Smooth muscle cell (in vitro differentiated cells): ENCODE measurements around the gene RGS10. TPM values are rescaled to one million over a fixed set of nuclear protein-coding genes. Genes with fewer than 3 reads are reported as not detected.
A peak's percentile ranks its signal among the peaks of the same experiment; 100 is the strongest.
"Not testable (repeated sequence)": the region's sequence is repeated elsewhere in the genome, so short reads cannot be mapped to it uniquely, and the experiment has no call there.

Source experiments
- DNase-seq: peaks from one replicate; lab custom pipeline; 2025; ENCODE audit not compliant: unreplicated experiment; lab: John Stamatoyannopoulos, UW
- H2AFZ ChIP-seq: fragments of 200-600 bp; sonication (generic); 2 replicates; pipeline ENCODE4 v1.6.0; 2016; ENCODE audit warnings: antibody characterized with exemption, low read depth, mild to moderate bottlenecking
- H3F3A ChIP-seq: fragments of 200-600 bp; sonication (generic); 2 replicates; pipeline ENCODE4 v1.6.0; 2017; ENCODE audit warnings: antibody characterized with exemption, low read depth
- H3K27ac ChIP-seq: fragments of 200-600 bp; sonication (generic); 2 replicates; pipeline ENCODE4 v1.5.1; 2016; ENCODE audit warnings: low read depth, mild to moderate bottlenecking
- H3K27me3 ChIP-seq: fragments of 200-600 bp; sonication (generic); 2 replicates; pipeline ENCODE4 v1.6.1; 2016; ENCODE audit warnings: low read depth, mild to moderate bottlenecking
- H3K36me3 ChIP-seq: fragments of 200-600 bp; sonication (generic); 2 replicates; pipeline ENCODE4 v1.5.1; 2016; ENCODE audit warnings: low read depth
- H3K4me1 ChIP-seq: fragments of 200-600 bp; sonication (generic); 2 replicates; pipeline ENCODE4 v1.5.1; 2016; ENCODE audit warnings: low read depth
- H3K4me2 ChIP-seq: fragments of 200-600 bp; sonication (generic); 2 replicates; pipeline ENCODE4 v1.6.0; 2016; ENCODE audit warnings: mild to moderate bottlenecking
- H3K4me3 ChIP-seq: fragments of 200-600 bp; sonication (generic); 2 replicates; pipeline ENCODE4 v1.5.1; 2016; ENCODE audit warnings: mild to moderate bottlenecking
- H3K79me2 ChIP-seq: fragments of 200-600 bp; sonication (generic); 2 replicates; pipeline ENCODE4 v1.6.0; 2016; ENCODE audit warnings: low read depth, mild to moderate bottlenecking
- H3K9ac ChIP-seq: fragments of 200-600 bp; sonication (generic); 2 replicates; pipeline ENCODE4 v1.6.0; 2016; ENCODE audit warnings: low read depth
- H3K9me3 ChIP-seq: fragments of 200-600 bp; sonication (generic); replicated peaks from 2 replicates; pipeline ENCODE4 v1.5.1; 2016; ENCODE audit warnings: low read depth
- H4K20me1 ChIP-seq: fragments of 200-600 bp; sonication (generic); 2 replicates; pipeline ENCODE4 v1.6.0; 2016; ENCODE audit warnings: low read depth
- CTCF ChIP-seq: fragments of 200-600 bp; sonication (generic); IDR thresholded peaks from 2 replicates; pipeline ENCODE4 v1.5.1; 2017; ENCODE audit warnings: borderline replicate concordance, mild to moderate bottlenecking, antibody characterized with exemption; ENCODE audit not compliant: insufficient read depth, poor library complexity, severe bottlenecking
- WGBS: methylation state at CpG from one replicate; pipeline ENCODE4 v1.1.7; 2016; ENCODE audit warnings: low lambda C conversion rate; 5-methylcytosine and 5-hydroxymethylcytosine counted together
- polyA plus RNA-seq: library from polyadenylated mRNA; unstranded; fragments of >200 nt; fragmentation: Nextera tagmentation; extraction: Ambion mirVana; gene quantifications from 2 replicates; pipeline ENCODE4 v1.2.1, GENCODE V29; 2016
- total RNA-seq: library from RNA; depleted of rRNA; stranded (reverse); fragments of >200 nt; gene quantifications from 2 replicates; pipeline ENCODE4 v1.2.3, GENCODE V29; 2014

Gene RGS10
- total and polyA plus RNA-seq, 2 experiments from 2014 or later, result 40.2 to 72.5 TPM

DNA sequence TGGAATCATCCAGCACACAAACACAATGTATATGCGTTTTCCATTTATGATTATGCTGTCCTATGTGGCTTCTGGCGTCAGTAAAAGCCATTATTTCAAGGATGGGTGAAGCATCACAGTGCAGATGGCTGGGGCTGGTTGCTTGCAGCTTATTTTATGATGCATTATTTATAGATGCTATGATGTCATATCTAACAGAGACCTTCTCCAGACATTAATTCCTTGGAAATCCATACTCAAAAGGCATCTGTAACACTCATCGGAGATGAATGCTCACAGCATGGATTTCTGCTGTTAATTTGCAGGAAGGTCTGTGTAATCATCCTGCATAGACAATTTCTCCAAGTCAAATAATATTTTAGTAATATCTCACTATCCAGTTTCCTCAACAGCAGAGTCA is 7.2 kb downstream of the RGS10 start:
- Histone ChIP-seq H3K27ac (peak overlapping the region; percentile 70), H3K4me3 (no peak overlapping the region), H3K9ac (no peak overlapping the region), H3K27me3 (no peaks in the 10 kb centered on the region), H3F3A (no peaks in the 10 kb centered on the region), H4K20me1 (peaks cover 52% of the 10 kb centered on the region), H3K36me3 (no peaks in the 10 kb centered on the region), H3K4me2 (peak overlapping the region; percentile 60), H3K4me1 (no peaks in the 10 kb centered on the region), H3K9me3 (no peaks in the 10 kb centered on the region), H2AFZ (no peak overlapping the region), H3K79me2 (peaks cover 84% of the 10 kb centered on the region)
- no peak for TF ChIP-seq CTCF
- WGBS, result 67% methylated on average over 3 of the region's 3 CpGs
- DNase-seq, result no peak

- DNase-seq, result no peak
- no peak overlapping the region for H3K4me2 ChIP-seq
- no peaks in the 10 kb centered on the region for H3K9me3 ChIP-seq
- peaks cover 78% of the 10 kb centered on the region for H3K79me2 ChIP-seq
- peaks cover 50% of the 10 kb centered on the region for H4K20me1 ChIP-seq
- H3F3A ChIP-seq, result no peaks in the 10 kb centered on the region
- no peak overlapping the region for H3K4me3 ChIP-seq
- H3K27ac ChIP-seq, result no peak overlapping the region
- no peak for TF ChIP-seq CTCF
- no peak overlapping the region for H3K9ac ChIP-seq
- no peaks in the 10 kb centered on the region for H3K36me3 ChIP-seq
- no peaks in the 10 kb centered on the region for H3K27me3 ChIP-seq
- 75% methylated on average over 2 of the region's 2 CpGs for WGBS
- H2AFZ ChIP-seq, result no peak overlapping the region
- H3K4me1 ChIP-seq, result no peaks in the 10 kb centered on the region
Observed at GRCh38 chr10:119533473-119533872, 9.0 kb downstream of the RGS10 start.

DNA sequence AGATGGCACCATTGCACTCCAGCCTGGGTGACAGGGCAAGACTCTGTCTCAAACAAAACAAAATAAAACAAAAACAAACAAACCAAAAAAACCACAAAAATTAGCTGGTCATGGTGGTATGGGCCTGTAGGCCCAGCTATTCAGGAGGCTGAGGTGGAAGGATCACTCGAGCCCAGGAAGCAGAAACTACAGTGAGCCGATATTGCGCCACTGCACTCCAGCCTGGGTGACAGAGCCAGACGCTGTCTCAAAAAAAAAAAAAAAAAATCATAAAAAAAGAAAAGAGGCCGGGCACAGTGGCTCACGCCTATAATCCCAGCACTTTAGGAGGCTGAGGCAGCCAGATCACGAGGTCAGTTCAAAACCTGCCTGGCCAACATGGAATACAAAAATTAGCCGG is 9.7 kb downstream of the RGS10 start:
- WGBS, result 66% methylated on average over 8 of the region's 8 CpGs
- DNase-seq, H3K9me3 ChIP-seq, H2AFZ ChIP-seq, H3K4me1 ChIP-seq, H3F3A ChIP-seq, H3K27ac ChIP-seq, H3K36me3 ChIP-seq, H3K4me2 ChIP-seq, H3K4me3 ChIP-seq, H3K27me3 ChIP-seq, H3K9ac ChIP-seq: not testable (repeated sequence)
- Histone ChIP-seq H4K20me1 (peaks cover 50% of the 10 kb centered on the region), H3K79me2 (peaks cover 81% of the 10 kb centered on the region)

DNA sequence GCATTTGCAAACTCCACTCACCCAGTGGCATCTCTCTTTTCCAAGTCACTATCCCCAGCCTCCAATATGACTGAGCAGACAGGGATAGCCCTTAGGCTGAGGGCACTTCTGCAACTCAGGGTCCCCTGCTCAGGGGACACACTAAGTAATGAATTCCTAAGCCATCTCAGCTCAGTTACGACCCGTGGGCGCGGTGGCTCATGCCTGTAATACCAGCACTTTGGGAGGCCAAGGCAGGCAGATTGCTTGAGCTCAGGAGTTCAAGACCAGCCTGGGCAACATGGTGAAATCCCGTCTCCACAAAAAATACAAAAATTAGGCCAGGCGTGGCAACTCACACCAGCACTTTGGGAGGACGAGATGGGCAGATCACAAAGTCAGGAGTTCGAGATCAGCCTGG is 10.3 kb downstream of the RGS10 start:
- peaks cover 53% of the 10 kb centered on the region for H4K20me1 ChIP-seq
- DNase-seq, H3K27me3 ChIP-seq, H3K9ac ChIP-seq, H3K4me3 ChIP-seq, H3K36me3 ChIP-seq, H3K9me3 ChIP-seq, H2AFZ ChIP-seq, H3K4me1 ChIP-seq, H3K4me2 ChIP-seq, H3F3A ChIP-seq: not testable (repeated sequence)
- peak overlapping the region; percentile 11 for H3K27ac ChIP-seq
- 95% methylated on average over 8 of the region's 8 CpGs for WGBS
- peaks cover 78% of the 10 kb centered on the region for H3K79me2 ChIP-seq

- Histone ChIP-seq H2AFZ (no peak overlapping the region), H3K4me1 (no peaks in the 10 kb centered on the region), H3K4me3 (no peak overlapping the region), H3K27me3 (no peaks in the 10 kb centered on the region), H3K79me2 (peaks cover 74% of the 10 kb centered on the region), H3K9ac (no peak overlapping the region), H4K20me1 (peaks cover 56% of the 10 kb centered on the region), H3K4me2 (no peak overlapping the region), H3K36me3 (no peaks in the 10 kb centered on the region), H3K27ac (peak overlapping the region; percentile 21), H3F3A (no peaks in the 10 kb centered on the region), H3K9me3 (no peaks in the 10 kb centered on the region)
- DNase-seq, result no peak
- no peak for TF ChIP-seq CTCF
- WGBS, result 61% methylated on average over 1 of the region's 1 CpG
Observed at GRCh38 chr10:119531067-119531466, 11.5 kb downstream of the RGS10 start.

- not testable (repeated sequence) for H3K9ac ChIP-seq, H3K4me1 ChIP-seq, DNase-seq, H3K27ac ChIP-seq, H3F3A ChIP-seq, H3K9me3 ChIP-seq, H3K4me3 ChIP-seq, H2AFZ ChIP-seq, H3K36me3 ChIP-seq, H3K4me2 ChIP-seq, H3K27me3 ChIP-seq
- WGBS, result 85% methylated on average over 8 of the region's 8 CpGs
- Histone ChIP-seq H4K20me1 (peaks cover 38% of the 10 kb centered on the region), H3K79me2 (peaks cover 57% of the 10 kb centered on the region)
Observed at GRCh38 chr10:119528663-119529237, 13.8 kb downstream of the RGS10 start.
